Osteoblast (primary cell): ENCODE data around the gene PGLYRP4. TPM values are rescaled to one million over a fixed set of nuclear protein-coding genes. Genes with fewer than 3 reads are reported as not detected.
"Not testable (repeated sequence)": the region's sequence is repeated elsewhere in the genome, so short reads cannot be mapped to it uniquely, and the experiment has no call there.

ENCODE experiments used
- DNase-seq: peaks from one replicate; pipeline ENCODE4 v3.0.0; 2011; ENCODE audit warnings: low spot score, mixed read lengths; ENCODE audit not compliant: insufficient read length; ENCODE audit errors: missing footprints
- H2AFZ ChIP-seq: 2 replicates; pipeline ENCODE4 v1.6.0; 2011; ENCODE audit warnings: mild to moderate bottlenecking, low read length
- H3K27ac ChIP-seq: 2 replicates; pipeline ENCODE4 v1.5.1; 2011; ENCODE audit warnings: mild to moderate bottlenecking, low read depth, low read length, moderate library complexity
- H3K27me3 ChIP-seq: 2 replicates; pipeline ENCODE4 v1.6.0; 2012; ENCODE audit warnings: mild to moderate bottlenecking, control low read depth, inconsistent platforms, low read length, moderate library complexity; ENCODE audit not compliant: insufficient read depth
- H3K36me3 ChIP-seq: 2 replicates; pipeline ENCODE4 v1.5.1; 2011; ENCODE audit warnings: mild to moderate bottlenecking, low read length, control low read depth, moderate library complexity; ENCODE audit not compliant: insufficient read depth
- H3K4me1 ChIP-seq: 2 replicates; pipeline ENCODE4 v1.5.1; 2011; ENCODE audit warnings: mild to moderate bottlenecking, low read length, control low read depth, moderate library complexity; ENCODE audit not compliant: insufficient read depth
- H3K4me2 ChIP-seq: 2 replicates; pipeline ENCODE4 v1.6.0; 2011; ENCODE audit warnings: mild to moderate bottlenecking, low read length; ENCODE audit not compliant: insufficient read depth
- H3K4me3 ChIP-seq: fragments of 200-600 bp; sonication (generic); 3 replicates; pipeline ENCODE4 v1.5.1; 2012; ENCODE audit warnings: mild to moderate bottlenecking, low read length, inconsistent platforms; ENCODE audit not compliant: insufficient read depth
- H3K79me2 ChIP-seq: 2 replicates; pipeline ENCODE4 v1.6.0; 2012; ENCODE audit warnings: mild to moderate bottlenecking, low read length, control low read depth, inconsistent platforms; ENCODE audit not compliant: insufficient read depth
- H3K9me3 ChIP-seq: 2 replicates; pipeline ENCODE4 v1.5.1; 2011; ENCODE audit warnings: low read depth, low read length, control low read depth
- H4K20me1 ChIP-seq: 2 replicates; pipeline ENCODE4 v1.6.0; 2012; ENCODE audit warnings: mild to moderate bottlenecking, low read length, control low read depth; ENCODE audit not compliant: insufficient read depth
- CTCF ChIP-seq: IDR thresholded peaks from 2 replicates; pipeline ENCODE4 v1.5.1; 2011; ENCODE audit warnings: mild to moderate bottlenecking, low read depth, low read length, moderate library complexity; ENCODE audit errors: extremely low read depth
- total RNA-seq: library from RNA; depleted of rRNA; stranded (reverse); fragments of >200 nt; gene quantifications from 2 replicates; pipeline ENCODE4 v1.2.3, GENCODE V29; 2012

PGLYRP4 gene
- total RNA-seq, 1 donor: not detected

- Histone ChIP-seq H3K79me2 (no peaks in the 10 kb centered on the region), H3K4me2 (no peak overlapping the region), H3K27ac (no peak overlapping the region), H3K9me3 (no peaks in the 10 kb centered on the region), H4K20me1 (no peaks in the 10 kb centered on the region), H3K4me3 (no peak overlapping the region), H2AFZ (no peak overlapping the region), H3K36me3 (no peaks in the 10 kb centered on the region), H3K4me1 (no peaks in the 10 kb centered on the region), H3K27me3 (no peaks in the 10 kb centered on the region)
- DNase-seq: no peak
- TF ChIP-seq CTCF: no peak
These were observed 23.7 kb downstream of the PGLYRP4 start for GRCh38 chr1:153324912-153325311.

- H3K4me1 ChIP-seq: no peaks in the 10 kb centered on the region
- DNase-seq: no peak
- no peak for TF ChIP-seq CTCF
- H4K20me1 ChIP-seq: no peaks in the 10 kb centered on the region
- no peak overlapping the region for H2AFZ ChIP-seq
- no peak overlapping the region for H3K4me3 ChIP-seq
- H3K79me2 ChIP-seq: no peaks in the 10 kb centered on the region
- H3K36me3 ChIP-seq: no peaks in the 10 kb centered on the region
- no peaks in the 10 kb centered on the region for H3K27me3 ChIP-seq
- no peak overlapping the region for H3K27ac ChIP-seq
- H3K4me2 ChIP-seq: no peak overlapping the region
- H3K9me3 ChIP-seq: no peaks in the 10 kb centered on the region
These were observed 26.1 kb downstream of the PGLYRP4 start for GRCh38 chr1:153322568-153322967.

GRCh38 chr1:153318145-153318544 lies 30.5 kb downstream of the PGLYRP4 start:
- not testable (repeated sequence) for H2AFZ ChIP-seq

GRCh38 chr1:153316013-153316412 lies 32.6 kb downstream of the PGLYRP4 start:
- H3K4me3 ChIP-seq, H2AFZ ChIP-seq, H3K27ac ChIP-seq, DNase-seq, H3K36me3 ChIP-seq, H3K79me2 ChIP-seq, H3K4me2 ChIP-seq, H3K27me3 ChIP-seq, H3K4me1 ChIP-seq, H3K9me3 ChIP-seq, H4K20me1 ChIP-seq: not testable (repeated sequence)

More at GRCh38 chr1:153318145-153318544, 30.5 kb downstream of the PGLYRP4 start:
- not testable (repeated sequence) for H3K9me3 ChIP-seq, H4K20me1 ChIP-seq, H3K36me3 ChIP-seq, H3K27ac ChIP-seq, H3K4me2 ChIP-seq, H3K27me3 ChIP-seq, H3K4me3 ChIP-seq, H3K79me2 ChIP-seq, H3K4me1 ChIP-seq, DNase-seq

GRCh38 chr1:153314388-153314787 lies 34.3 kb downstream of the PGLYRP4 start:
- not testable (repeated sequence) for H2AFZ ChIP-seq, H3K9me3 ChIP-seq, H3K36me3 ChIP-seq, H3K4me3 ChIP-seq, H3K4me1 ChIP-seq, H4K20me1 ChIP-seq, H3K27ac ChIP-seq, DNase-seq, H3K79me2 ChIP-seq, H3K4me2 ChIP-seq, H3K27me3 ChIP-seq
